Activated T-cell treated with anti-CD3 and anti-CD28 coated beads, Interleukin-2, amount 50 U/mL, for 48 hours (primary cell): Measurements from ENCODE around the gene SDCCAG8.

ENCODE experiments used
- DNase-seq, 2 experiments: peaks; one replicate each; pipeline ENCODE4 v3.0.0-alpha.2; 2020

Gene SDCCAG8

DNA sequence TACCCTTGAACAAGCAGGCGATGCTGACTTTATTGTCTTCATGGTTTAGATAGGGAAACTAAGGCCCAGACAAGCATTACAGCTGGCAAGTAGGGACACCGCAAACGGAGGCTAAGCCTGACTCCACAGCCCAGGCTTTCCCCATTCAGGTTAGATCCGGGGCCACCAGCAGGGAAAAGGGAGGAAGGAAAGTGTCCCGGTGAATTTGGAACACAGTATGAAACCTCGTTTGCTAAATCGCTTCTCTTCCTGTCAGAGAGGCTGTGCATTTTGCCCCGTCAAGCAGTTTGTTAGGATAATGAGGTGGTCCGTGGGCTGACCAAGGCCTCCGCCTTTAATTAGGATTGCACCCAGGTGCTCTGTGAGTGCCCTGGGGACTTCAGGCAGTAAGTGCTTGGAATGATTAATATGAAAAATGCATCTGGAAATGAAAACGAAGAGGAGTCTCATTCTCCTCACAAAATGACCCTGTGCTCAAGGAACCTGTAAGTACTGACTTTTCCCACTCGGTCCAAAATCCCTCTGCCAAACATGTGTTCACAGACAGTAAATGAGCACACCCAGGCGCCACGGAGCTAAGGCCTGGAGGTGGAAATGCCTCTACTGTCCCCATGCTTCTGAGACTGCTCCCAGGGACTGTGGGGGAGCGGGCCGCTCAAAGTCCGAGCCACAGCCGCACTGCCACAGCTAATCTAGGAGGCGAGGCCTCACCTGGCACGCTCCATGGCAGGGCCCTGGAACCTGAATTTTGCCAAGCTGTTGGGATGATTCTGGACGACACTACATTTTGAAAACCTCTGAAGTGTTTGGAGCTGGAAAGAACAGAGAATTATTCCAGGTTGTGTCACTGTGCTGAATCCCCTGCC lies 234.1 kb downstream of the SDCCAG8 start:
- no peak for DNase-seq

DNA sequence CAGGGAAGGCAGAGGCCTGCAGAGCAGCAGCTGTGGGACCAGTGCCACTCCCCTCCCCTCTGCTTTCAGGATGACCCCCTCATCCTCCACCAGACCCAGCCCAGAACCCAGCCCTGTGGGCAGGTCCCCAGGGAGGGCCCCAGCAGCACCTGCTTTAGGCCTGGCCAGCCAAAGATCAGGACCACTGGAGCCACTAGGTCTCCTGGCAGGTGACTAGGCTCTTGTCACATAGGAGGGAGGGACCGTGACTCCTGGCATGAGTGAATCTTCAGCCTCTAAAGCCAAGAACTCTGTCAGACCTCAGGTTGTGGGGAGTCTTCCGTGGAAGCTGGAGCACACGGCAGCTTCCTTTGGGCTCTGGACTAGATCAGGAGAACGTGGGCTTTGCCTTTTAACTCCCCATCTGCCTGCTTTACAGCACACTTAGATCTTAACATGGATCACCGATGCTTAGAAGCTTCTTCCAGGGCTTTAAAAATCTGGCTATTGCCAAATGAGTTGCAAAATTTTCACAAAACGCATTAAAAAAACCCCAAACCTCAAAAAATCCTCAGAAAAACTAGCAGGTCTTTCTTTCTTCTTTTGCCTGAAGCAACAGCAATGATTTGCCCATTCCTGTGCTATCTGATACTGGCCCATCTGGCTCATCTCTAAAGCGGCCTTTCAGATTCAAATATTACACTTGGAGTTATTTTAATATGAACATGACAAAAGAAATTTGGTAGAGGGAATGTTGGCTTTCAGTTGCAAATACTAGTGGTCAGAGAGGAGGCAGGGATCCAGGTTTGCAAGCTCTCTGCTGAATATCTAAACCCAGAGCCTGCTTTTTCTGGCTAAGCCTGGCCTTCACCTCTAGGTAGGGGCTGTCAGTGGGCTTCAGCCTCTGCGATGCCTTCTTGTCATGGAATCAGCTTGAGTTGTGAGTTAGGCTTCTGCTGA lies 235.2 kb downstream of the SDCCAG8 start:
- no peak for DNase-seq

DNA sequence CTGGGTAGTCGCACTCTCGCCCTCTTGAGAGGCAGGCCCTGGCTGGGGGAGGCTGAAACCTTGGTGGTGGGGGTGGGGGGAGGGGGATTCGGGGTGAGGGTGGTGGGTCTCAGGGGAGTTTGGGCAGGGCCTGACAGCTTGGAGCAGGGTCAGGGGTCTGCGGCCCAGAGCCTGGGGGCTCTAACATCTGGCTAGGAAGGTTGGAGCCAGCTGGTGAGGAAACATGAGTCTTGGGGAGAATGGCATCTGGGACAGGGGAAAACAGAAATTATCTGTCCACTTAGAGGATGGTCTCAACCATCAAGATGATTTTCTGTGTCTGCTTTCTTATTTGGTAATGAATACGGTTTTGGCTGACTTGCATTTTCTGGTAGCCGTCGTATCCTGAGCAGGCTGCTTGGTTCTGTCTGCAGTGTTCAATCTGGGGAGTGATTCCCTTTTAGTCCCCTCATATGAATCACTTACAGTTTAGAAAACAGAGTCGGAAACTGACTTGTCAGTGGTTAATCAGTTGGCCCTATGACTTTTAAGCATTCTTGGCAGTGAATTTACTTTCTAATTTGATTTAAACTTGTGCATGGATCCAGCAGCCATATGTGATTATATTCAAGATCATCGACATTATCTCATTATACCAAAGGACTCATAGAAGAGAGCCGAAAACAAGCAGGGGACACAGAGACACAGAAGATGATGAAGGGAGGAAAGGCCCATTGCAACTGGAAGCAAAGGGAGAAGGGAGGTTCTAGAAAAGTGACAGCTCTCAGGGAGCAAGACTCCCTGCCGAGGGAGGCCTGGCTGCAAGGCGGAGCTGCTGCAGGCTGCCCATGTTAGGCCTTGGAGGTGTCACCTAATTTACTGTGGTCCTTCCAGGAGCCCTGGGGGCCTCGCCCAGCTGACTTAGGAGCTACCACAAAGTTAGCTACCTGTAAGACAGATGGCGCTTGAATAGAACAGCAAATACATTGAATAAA lies 237.6 kb downstream of the SDCCAG8 start:
- DNase-seq, result no peak

- DNase-seq, result no peak
Observed at GRCh38 chr1:243494741-243495431, 239.0 kb downstream of the SDCCAG8 start.

DNA sequence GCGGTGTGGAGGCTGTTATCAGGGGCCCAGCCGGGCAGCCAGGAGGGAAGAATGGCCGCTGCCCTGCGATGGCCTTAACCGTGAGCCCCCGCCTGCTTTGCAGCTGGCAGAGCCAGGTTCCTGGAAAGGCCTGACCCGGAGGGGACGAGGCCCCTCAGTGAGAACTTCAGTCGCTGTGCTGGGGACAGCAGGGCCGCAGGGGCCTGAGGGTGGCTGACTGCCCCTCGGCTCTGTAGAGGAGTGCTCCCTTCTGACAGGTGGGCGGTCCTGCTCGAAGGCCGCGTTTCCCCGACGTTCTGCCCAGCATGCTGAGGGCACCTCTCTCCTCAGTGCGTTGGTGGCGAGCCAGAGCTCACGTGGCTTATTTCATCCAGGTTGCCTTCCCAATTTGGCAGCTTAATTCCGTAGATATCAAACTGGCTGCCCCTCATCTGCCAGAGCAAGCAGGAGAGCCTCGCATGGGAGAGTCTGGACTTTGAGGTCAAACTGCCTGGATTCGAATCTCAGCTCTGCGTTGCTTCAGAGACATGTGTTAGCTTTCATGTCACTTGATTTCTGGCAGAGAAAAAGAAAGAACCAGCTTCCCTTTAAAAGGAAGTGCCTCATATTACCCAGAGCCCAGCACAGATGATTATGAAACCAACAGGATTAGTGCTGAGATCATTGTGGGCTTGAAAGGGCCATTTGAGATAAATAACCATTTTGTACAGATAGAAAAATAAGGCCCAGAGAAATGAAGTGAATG lies 239.8 kb downstream of the SDCCAG8 start:
- DNase-seq, result no peak

DNA sequence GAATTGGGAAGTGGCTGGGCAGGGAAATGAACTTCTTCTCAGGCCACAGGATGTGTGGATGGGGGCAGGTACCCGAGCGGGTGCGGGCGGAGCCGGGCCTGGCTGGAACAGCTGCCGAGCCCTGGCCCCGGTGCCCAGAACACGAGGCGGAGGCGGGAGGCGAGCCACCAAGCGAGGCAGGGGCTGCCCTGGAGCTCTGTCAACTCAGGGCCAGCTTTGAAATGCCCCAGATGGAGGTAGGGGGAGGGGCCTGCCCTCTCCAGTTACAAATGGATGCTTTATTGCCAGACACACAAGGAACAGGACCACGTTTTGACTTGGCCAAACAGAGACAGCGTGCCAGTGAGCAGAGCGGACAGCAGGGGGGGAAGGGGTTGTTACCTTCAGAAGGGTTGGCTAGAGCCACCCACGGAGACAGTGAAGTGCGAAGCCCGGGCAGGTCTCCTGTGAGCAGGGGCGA lies 240.4 kb downstream of the SDCCAG8 start:
- no peak for DNase-seq

DNA sequence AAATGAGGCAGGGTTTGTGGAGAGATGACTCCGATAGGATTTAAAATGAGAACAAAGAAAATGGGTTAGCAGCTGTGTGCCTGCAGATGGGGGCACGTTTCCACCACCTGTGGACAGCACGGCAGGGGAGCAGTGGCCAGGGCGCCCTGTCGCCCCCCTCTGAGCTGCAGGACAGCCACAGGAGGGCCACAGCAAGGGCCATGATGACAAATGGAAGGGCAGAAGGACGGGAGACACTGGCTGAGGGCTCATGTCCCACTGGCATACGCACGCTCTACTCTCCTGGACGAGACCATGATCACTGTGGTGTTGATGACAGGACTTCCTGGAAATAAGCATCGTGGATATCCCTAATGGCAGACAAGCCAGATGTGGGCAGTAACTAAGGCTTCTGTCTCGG lies 241.0 kb downstream of the SDCCAG8 start:
- no peak for DNase-seq

- DNase-seq, result no peak
Observed at GRCh38 chr1:243497939-243498681, 242.3 kb downstream of the SDCCAG8 start.

- no peak for DNase-seq
Observed at GRCh38 chr1:243499248-243499647, 243.4 kb downstream of the SDCCAG8 start.

DNA sequence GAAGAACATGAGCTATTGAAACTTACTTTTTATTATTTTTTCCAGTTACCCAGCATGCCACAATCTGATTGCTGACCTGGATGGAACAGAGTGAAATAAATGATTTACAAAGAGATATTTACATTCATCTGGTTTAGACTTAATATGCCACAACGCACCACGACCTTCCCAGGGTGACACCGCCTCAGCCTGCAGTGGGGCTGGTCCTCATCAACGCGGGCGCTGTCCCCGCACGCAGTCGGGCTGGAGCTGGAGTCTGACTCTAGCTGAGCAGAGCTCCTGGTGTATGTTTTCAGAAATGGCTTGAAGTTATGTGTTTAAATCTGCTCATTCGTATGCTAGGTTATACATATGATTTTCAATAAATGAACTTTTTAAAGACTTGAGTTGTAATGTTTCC lies 243.9 kb downstream of the SDCCAG8 start:
- DNase-seq, result no peak

DNA sequence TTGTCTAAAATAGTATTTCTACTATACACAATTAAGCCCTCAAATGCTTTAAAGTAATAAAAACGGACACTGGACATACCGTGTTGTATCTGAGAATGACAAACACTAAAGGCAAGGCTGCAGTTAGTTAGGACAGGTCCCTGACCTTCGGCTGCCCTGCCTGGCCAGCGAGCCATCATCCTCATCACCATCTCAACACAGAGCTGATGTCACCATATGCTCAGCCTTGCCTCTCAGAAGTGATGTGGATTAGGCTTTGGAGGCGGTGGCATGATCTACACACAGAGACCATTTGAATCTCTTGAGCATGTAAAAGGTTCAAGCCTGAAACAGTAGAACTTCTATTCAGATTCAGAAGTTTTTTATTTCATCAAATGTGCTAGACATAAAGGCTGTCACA lies 244.7 kb downstream of the SDCCAG8 start:
- no peak for DNase-seq

DNA sequence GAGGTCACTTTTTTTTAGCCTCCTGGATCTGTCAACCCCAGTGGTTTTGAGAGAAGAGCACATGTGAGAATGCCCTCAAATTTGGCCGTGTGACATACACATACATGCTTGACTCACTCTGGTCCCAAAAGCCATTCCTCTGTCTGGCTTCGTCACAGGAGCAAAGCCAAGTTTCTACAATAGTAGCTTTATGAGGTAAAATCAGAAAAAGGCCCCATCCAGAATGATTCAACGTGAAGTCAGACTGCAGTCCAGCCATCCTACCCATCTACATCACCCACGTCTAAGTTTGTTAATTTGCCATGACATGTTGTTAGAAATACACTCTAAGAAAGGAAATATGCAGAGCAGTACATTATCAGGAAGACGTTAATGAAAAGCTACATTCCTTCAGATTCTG lies 245.2 kb downstream of the SDCCAG8 start:
- DNase-seq, result no peak

DNA sequence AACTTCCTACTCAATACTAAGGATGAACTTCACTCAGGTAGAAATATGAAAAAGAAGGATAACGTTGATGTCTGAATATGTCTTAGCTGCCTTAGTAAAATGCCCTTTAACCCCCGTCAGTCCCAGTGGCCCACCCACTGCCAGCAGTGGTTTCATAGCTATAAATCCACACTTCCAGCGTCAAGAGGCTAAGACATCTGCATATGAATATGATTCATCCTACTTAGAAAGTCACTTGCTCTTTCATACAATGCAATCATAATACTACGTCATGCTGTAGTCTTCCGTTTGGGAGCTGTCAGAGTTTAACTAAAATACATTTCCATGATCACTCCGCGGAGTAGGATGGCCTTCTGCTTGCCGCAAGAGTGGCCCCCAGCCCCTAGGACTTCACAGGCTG lies 247.3 kb downstream of the SDCCAG8 start:
- no peak for DNase-seq

GRCh38 chr1:243505986-243506689 lies 250.3 kb downstream of the SDCCAG8 start:
- DNase-seq, result no peak

GRCh38 chr1:243507001-243507671 lies 251.3 kb downstream of the SDCCAG8 start:
- DNase-seq, result no peak

- no peak for DNase-seq
Observed at GRCh38 chr1:243507672-243508302, 251.9 kb downstream of the SDCCAG8 start.

DNA sequence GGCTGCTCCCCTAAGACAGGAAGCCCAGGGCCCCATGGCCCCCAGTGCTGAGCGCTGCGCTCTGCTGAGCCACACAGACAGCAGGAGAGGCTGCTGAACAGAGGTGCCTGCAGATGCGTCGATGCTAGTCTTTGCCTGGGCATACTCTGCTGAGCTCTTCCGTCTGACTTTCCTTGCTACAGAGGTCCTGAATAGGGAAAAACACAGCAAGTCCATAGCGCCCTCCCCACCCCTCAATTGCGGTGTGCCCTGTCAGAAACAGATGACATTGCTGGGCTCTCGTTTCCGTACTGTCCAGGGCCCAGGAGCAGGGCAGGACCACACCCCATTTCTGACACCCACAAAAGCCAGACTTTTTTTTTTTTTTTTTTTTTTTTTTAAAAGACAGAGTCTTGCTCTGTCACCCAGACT lies 252.5 kb downstream of the SDCCAG8 start:
- no peak for DNase-seq

- no peak for DNase-seq
Observed at GRCh38 chr1:243508943-243509342, 253.1 kb downstream of the SDCCAG8 start.

DNA sequence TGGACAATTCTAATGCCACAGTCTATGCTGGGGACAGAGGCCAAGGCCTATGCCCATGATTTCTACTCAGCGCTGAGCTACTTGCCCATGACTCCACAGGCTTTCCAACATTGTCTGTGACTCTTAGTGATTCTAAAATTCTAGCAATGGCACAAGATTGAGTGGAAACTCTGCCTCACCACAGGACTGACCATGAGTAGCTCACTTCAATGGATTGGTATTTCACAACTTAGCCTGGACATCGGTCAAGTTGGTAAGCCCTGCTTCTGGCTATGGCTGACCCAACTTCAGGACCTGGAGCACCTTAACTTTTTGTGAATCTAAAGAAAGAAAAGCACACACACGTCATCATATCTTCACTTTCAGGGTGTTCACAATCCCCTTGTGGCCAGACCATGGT lies 255.1 kb downstream of the SDCCAG8 start:
- no peak for DNase-seq
